ENCODE measurements around the gene LHFPL4. TPM values are rescaled to one million over a fixed set of nuclear protein-coding genes. Genes with fewer than 3 reads are reported as not detected.

LHFPL4 gene
- total and polyA plus RNA-seq, 8 donors: 0.35 to 3.9 (median 1.1) TPM

- 97 to 98% methylated on average over 1 of the region's 1 CpG for WGBS, 2 donors
- Histone ChIP-seq H3K27me3 (no peaks in the 10 kb centered on the region), H3K4me1 (no peaks in the 10 kb centered on the region), H3K4me3 (no peak overlapping the region), H3K9me3 (no peaks in the 10 kb centered on the region), H3K27ac (no peak overlapping the region), H3K36me3 (peaks cover 0 to 23% (median 7%) of the 10 kb centered on the region in 3 donors)
- intact Hi-C loops (cut with DNase I): no loop called here
- DNase-seq (no peak), ATAC-seq (no peak), FAIRE-seq (no peak)
- TF ChIP-seq, protein P1, sequence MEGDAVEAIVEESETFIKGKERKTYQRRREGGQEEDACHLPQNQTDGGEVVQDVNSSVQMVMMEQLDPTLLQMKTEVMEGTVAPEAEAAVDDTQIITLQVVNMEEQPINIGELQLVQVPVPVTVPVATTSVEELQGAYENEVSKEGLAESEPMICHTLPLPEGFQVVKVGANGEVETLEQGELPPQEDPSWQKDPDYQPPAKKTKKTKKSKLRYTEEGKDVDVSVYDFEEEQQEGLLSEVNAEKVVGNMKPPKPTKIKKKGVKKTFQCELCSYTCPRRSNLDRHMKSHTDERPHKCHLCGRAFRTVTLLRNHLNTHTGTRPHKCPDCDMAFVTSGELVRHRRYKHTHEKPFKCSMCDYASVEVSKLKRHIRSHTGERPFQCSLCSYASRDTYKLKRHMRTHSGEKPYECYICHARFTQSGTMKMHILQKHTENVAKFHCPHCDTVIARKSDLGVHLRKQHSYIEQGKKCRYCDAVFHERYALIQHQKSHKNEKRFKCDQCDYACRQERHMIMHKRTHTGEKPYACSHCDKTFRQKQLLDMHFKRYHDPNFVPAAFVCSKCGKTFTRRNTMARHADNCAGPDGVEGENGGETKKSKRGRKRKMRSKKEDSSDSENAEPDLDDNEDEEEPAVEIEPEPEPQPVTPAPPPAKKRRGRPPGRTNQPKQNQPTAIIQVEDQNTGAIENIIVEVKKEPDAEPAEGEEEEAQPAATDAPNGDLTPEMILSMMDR (IDR thresholded peaks at IDR 0.05): no peak
Observed at GRCh38 chr3:9485248-9485647, 68.4 kb downstream of the LHFPL4 start.

GRCh38 chr3:9480265-9480664 lies 73.4 kb downstream of the LHFPL4 start:
- FAIRE-seq (no peak), DNase-seq (no peak), ATAC-seq (no peak)
- 95 to 98% methylated on average over 1 of the region's 1 CpG for WGBS, 2 donors
- Histone ChIP-seq H3K27ac (no peak overlapping the region), H3K27me3 (no peaks in the 10 kb centered on the region), H3K4me1 (no peaks in the 10 kb centered on the region), H3K4me3 (no peak overlapping the region), H3K9me3 (no peaks in the 10 kb centered on the region), H3K36me3 (peaks cover 10 to 56% (median 12%) of the 10 kb centered on the region in 3 donors)
- TF ChIP-seq, protein P1 (IDR thresholded peaks at IDR 0.05): no peak
- intact Hi-C loops (cut with DNase I): no loop called here

GRCh38 chr3:9476935-9477334 lies 76.7 kb downstream of the LHFPL4 start:
- no peak overlapping the region for H3K27ac ChIP-seq
- no peaks in the 10 kb centered on the region for H3K9me3 ChIP-seq
- FAIRE-seq (no peak), DNase-seq (no peak), ATAC-seq (no peak)
- intact Hi-C loops (cut with DNase I): no loop called here
- peaks cover 10 to 85% (median 32%) of the 10 kb centered on the region in 3 donors for H3K36me3 ChIP-seq
- TF ChIP-seq, protein P1 (IDR thresholded peaks at IDR 0.05): no peak
- H3K27me3 ChIP-seq: no peaks in the 10 kb centered on the region
- WGBS, 2 donors: 95 to 97% methylated on average over 5 of the region's 5 CpGs
- H3K4me1 ChIP-seq: no peaks in the 10 kb centered on the region
- H3K4me3 ChIP-seq: no peak overlapping the region

DNA sequence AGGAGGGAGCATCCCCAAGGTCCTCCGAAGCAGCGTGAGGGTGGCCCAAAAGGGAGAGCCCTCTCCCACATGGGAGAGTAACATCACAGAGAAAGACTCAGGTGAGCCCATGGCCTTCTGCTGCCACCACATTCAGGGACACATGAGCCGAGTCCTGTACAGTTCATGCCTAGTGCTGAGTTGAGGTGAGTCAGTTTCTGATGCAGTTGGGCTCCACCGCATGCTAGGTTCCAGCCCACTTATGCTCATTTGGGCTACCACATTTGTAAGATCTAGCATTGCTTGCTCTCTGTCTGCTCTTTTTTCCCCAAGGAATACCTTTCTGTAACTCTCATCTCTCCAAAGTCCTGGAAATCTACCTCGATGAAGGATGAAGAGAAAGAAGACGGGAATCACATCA lies 79.1 kb downstream of the LHFPL4 start:
- FAIRE-seq: no peak
- H3K36me3 ChIP-seq: peaks cover 6 to 90% (median 51%) of the 10 kb centered on the region in 3 donors
- ATAC-seq: no peak
- no peak overlapping the region for H3K27ac ChIP-seq
- TF ChIP-seq, protein P1 (IDR thresholded peaks at IDR 0.05): no peak
- no peaks in the 10 kb centered on the region for H3K27me3 ChIP-seq
- no peak overlapping the region for H3K4me3 ChIP-seq
- intact Hi-C loops (cut with DNase I): no loop called here
- DNase-seq: no peak
- H3K4me1 ChIP-seq: no peaks in the 10 kb centered on the region
- no peaks in the 10 kb centered on the region for H3K9me3 ChIP-seq
- 93 to 94% methylated on average over 6 of the region's 6 CpGs for WGBS, 2 donors

DNA sequence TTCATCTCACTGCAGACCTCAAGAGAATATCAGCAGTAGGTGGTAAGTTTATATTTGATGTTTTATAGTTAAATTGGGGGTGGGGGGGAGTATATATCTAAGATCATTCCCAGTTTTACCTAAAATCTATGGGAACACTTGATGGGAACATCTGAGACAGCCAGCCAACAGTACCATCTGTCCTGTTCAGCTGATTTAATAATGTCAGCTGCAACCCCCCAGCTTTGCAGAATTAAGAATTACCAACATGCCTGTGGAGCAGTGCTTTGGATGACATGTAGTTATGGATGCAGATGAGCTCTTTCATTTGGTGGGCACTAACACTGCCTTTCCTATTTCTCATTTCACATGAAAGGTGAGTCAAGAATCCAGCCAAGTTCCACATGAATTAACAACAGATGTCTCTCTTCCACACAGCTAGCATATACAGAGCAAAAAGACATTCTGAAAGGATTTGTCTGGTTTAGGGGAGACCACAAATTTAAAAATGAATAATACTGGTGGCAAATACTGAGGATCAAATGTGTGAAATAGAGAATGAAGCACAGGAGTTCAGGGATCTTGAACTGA lies 80.0 kb downstream of the LHFPL4 start:
- TF ChIP-seq, protein P1 (IDR thresholded peaks at IDR 0.05): no peak
- Histone ChIP-seq H3K27ac (no peak overlapping the region), H3K4me3 (no peak overlapping the region), H3K9me3 (no peaks in the 10 kb centered on the region), H3K4me1 (no peaks in the 10 kb centered on the region), H3K36me3 (peaks cover 6 to 87% (median 55%) of the 10 kb centered on the region in 3 donors), H3K27me3 (no peaks in the 10 kb centered on the region)
- DNase-seq (no peak), FAIRE-seq (no peak), ATAC-seq (no peak)
- intact Hi-C loops (cut with DNase I): no loop called here
